H1 (cell line): ENCODE results near the gene TMTC4.

Source experiments
- CHD2 ChIP-seq: IDR thresholded peaks from 2 replicates; pipeline ENCODE4 v1.6.1; 2012; ENCODE audit warnings: low read length, improper control_type of control experiment
- JUND ChIP-seq: IDR thresholded peaks from 2 replicates; pipeline ENCODE4 v1.6.1; 2011; ENCODE audit warnings: mild to moderate bottlenecking, improper control_type of control experiment, low read length
- KDM1A ChIP-seq: fragments of 200-600, 300-600 bp; sonication (generic); IDR thresholded peaks from 2 replicates; pipeline ENCODE4 v1.7.1; 2016; ENCODE audit warnings: mild to moderate bottlenecking, low read length, borderline replicate concordance
- MAX ChIP-seq: IDR thresholded peaks from 2 replicates; pipeline ENCODE4 v1.6.1; 2012; ENCODE audit warnings: inconsistent platforms
- POLR2A ChIP-seq, 2 experiments: IDR thresholded peaks; 1 replicate in 1 of 2; 2 replicates in 1 of 2; pipeline ENCODE4 v1.6.1; 2011; ENCODE audit warnings: low read depth in 2 of 2, low read length in 2 of 2, mild to moderate bottlenecking in 2 of 2; ENCODE audit errors: control extremely low read depth in 1 of 2
- SIN3A ChIP-seq, 2 experiments: IDR thresholded peaks in 1 of 2; conservative IDR thresholded peaks in 1 of 2; 2 replicates each; pipeline ENCODE4 v1.6.1; 2011 to 2012; ENCODE audit warnings: low read length in 2 of 2, improper control_type of control experiment in 1 of 2, low read depth in 1 of 2, mild to moderate bottlenecking in 1 of 2
- TF ChIP-seq, protein P1 (sequence below), 3 experiments: IDR thresholded peaks; 1 replicate in 2 of 3; 2 replicates in 1 of 3; pipeline versions ENCODE4 v1.5.1 to v1.6.1; 2011; ENCODE audit warnings: low read length in 3 of 3, mild to moderate bottlenecking in 3 of 3, inconsistent platforms in 2 of 3, low read depth in 1 of 3, moderate library complexity in 1 of 3; ENCODE audit not compliant: insufficient read depth in 1 of 3; ENCODE audit errors: control extremely low read depth in 1 of 3

- TF ChIP-seq CHD2 (no peak), MAX (no peak), SIN3A (conservative IDR thresholded peaks at IDR 0.05 in 1 of 2, IDR thresholded peaks at IDR 0.05 in 1 of 2; ENCODE audit: low read depth in 1 of 2, low read length in 2 of 2) (no peak), POLR2A (IDR thresholded peaks at IDR 0.05; ENCODE audit: control extremely low read depth in 1 of 2, low read depth in 2 of 2, low read length in 2 of 2) (no peak), JUND (no peak), KDM1A (no peak)
- TF ChIP-seq, protein P1, sequence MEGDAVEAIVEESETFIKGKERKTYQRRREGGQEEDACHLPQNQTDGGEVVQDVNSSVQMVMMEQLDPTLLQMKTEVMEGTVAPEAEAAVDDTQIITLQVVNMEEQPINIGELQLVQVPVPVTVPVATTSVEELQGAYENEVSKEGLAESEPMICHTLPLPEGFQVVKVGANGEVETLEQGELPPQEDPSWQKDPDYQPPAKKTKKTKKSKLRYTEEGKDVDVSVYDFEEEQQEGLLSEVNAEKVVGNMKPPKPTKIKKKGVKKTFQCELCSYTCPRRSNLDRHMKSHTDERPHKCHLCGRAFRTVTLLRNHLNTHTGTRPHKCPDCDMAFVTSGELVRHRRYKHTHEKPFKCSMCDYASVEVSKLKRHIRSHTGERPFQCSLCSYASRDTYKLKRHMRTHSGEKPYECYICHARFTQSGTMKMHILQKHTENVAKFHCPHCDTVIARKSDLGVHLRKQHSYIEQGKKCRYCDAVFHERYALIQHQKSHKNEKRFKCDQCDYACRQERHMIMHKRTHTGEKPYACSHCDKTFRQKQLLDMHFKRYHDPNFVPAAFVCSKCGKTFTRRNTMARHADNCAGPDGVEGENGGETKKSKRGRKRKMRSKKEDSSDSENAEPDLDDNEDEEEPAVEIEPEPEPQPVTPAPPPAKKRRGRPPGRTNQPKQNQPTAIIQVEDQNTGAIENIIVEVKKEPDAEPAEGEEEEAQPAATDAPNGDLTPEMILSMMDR (IDR thresholded peaks at IDR 0.05; ENCODE audit: control extremely low read depth in 1 of 3, insufficient read depth in 1 of 3, low read depth in 1 of 3, low read length in 3 of 3), result no peak
Measured at GRCh38 chr13:100580045-100580444, 94.5 kb downstream of the TMTC4 start.
